Femur (tissue), 1 donor: Measurements from ENCODE around the gene USP6NL.
"Not testable (repeated sequence)": the region's sequence is repeated elsewhere in the genome, so short reads cannot be mapped to it uniquely, and the experiment has no call there.

Experiments used
- DNase-seq: peaks from one replicate; pipeline ENCODE4 v3.0.0-alpha.2; 2017

Gene USP6NL

GRCh38 chr10:11611248-11612020, at the start of gene USP6NL:
USP6NL (minus strand) TSS chr10:11611650; CDS start chr10:11597634, 14,016 bp downstream.
- DNase-seq: peak; percentile 93

- DNase-seq: no peak
Measured at GRCh38 chr10:11658801-11659368, 47.4 kb upstream of the USP6NL start.

GRCh38 chr10:11655836-11656235, 44.4 kb upstream of the USP6NL start:
- no peak for DNase-seq

GRCh38 chr10:11654659-11655058, 43.2 kb upstream of the USP6NL start:
- no peak for DNase-seq

- no peak for DNase-seq
Measured at GRCh38 chr10:11653758-11654471, 42.5 kb upstream of the USP6NL start.

- DNase-seq: no peak
Measured at GRCh38 chr10:11647676-11648075, 36.2 kb upstream of the USP6NL start.

- DNase-seq: no peak
Measured at GRCh38 chr10:11646450-11646849, 35.0 kb upstream of the USP6NL start.

- no peak for DNase-seq
Measured at GRCh38 chr10:11643039-11643438, 31.6 kb upstream of the USP6NL start.

GRCh38 chr10:11642566-11642965, 31.1 kb upstream of the USP6NL start:
- no peak for DNase-seq

- DNase-seq: no peak
Measured at GRCh38 chr10:11639849-11640764, 28.7 kb upstream of the USP6NL start.

GRCh38 chr10:11639362-11639761, 27.9 kb upstream of the USP6NL start:
- no peak for DNase-seq

- no peak for DNase-seq
Measured at GRCh38 chr10:11638055-11638698, 26.7 kb upstream of the USP6NL start.

GRCh38 chr10:11636697-11637303, 25.4 kb upstream of the USP6NL start:
- DNase-seq: no peak

GRCh38 chr10:11631890-11632587, 20.6 kb upstream of the USP6NL start:
- DNase-seq: no peak

GRCh38 chr10:11631291-11631690, 19.8 kb upstream of the USP6NL start:
- DNase-seq: no peak

- no peak for DNase-seq
Measured at GRCh38 chr10:11629731-11630130, 18.3 kb upstream of the USP6NL start.

- DNase-seq: not testable (repeated sequence)
Measured at GRCh38 chr10:11627941-11628340, 16.5 kb upstream of the USP6NL start.

- DNase-seq: no peak
Measured at GRCh38 chr10:11626071-11626470, 14.6 kb upstream of the USP6NL start.

- DNase-seq: no peak
Measured at GRCh38 chr10:11625019-11625735, 13.7 kb upstream of the USP6NL start.

GRCh38 chr10:11617233-11617632, 5.8 kb upstream of the USP6NL start:
- no peak for DNase-seq

- no peak for DNase-seq
Measured at GRCh38 chr10:11616021-11616420, 4.6 kb upstream of the USP6NL start.
